GM12878 (cell line): ENCODE data around the gene ANO2. TPM values are rescaled to one million over a fixed set of nuclear protein-coding genes. Genes with fewer than 3 reads are reported as not detected.

Experiments used
- ATAC-seq: fragments of 200-7000 bp; cut with Tn5 transposase; 3 replicates; pipeline ENCODE4 v1.9.1; 2020; ENCODE audit warnings: mild to moderate bottlenecking, moderate library complexity
- BruUV-seq: library from RNA; stranded (reverse); fragments of 400-500 nt; replicated peaks from 2 replicates; lab custom pipeline; 2021; lab: Mats Ljungman, UMichigan
- CTCF ChIA-PET: fragments of 300-600 bp; sonication (Branson Sonifier 250); formaldehyde crosslinking; extraction: SDS; loops from one replicate; lab custom pipeline; 2021; ENCODE audit warnings: inconsistent platforms; lab: Yijun Ruan, JAX
- POLR2A ChIA-PET: fragments of 350-600 bp; formaldehyde crosslinking; extraction: SDS; loops from one replicate; lab custom pipeline; 2021; ENCODE audit warnings: inconsistent platforms; lab: Charles Lee
- RAD21 ChIA-PET: fragments of 300-600 bp; sonication (Branson Sonifier 250); formaldehyde crosslinking; loops from one replicate; lab custom pipeline; 2023; ENCODE audit warnings: antibody characterized with exemption; ENCODE audit not compliant: unreplicated experiment; lab: Charles Lee
- SMC1A ChIA-PET: fragments of 300-600 bp; sonication (Branson Sonifier 250); formaldehyde crosslinking; loops from one replicate; lab custom pipeline; 2023; ENCODE audit not compliant: unreplicated experiment, uncharacterized antibody; lab: Charles Lee
- DNase-seq: peaks from one replicate; pipeline ENCODE4 v3.0.0-alpha.2; 2011; ENCODE audit warnings: low read depth, low spot score
- FAIRE-seq: peaks from 3 replicates; lab custom pipeline; 2011; peaks lifted over from hg19 to GRCh38; lab: Jason Lieb, UNC
- H2AFZ ChIP-seq: 2 replicates; pipeline ENCODE4 v1.6.0; 2011; ENCODE audit warnings: low read depth, low read length, control low read depth; ENCODE audit not compliant: control insufficient read depth
- H3K27ac ChIP-seq: 2 replicates; pipeline ENCODE4 v1.5.1; 2011; ENCODE audit warnings: control low read depth; ENCODE audit not compliant: control insufficient read depth, insufficient read depth
- H3K27me3 ChIP-seq, 2 experiments: replicated peaks in 1 of 2; 2 replicates each; pipeline versions ENCODE4 v1.6.0 to v1.6.1; 2011; ENCODE audit warnings: low read length in 1 of 2; ENCODE audit not compliant: control insufficient read depth in 2 of 2, insufficient read depth in 2 of 2
- H3K36me3 ChIP-seq, 2 experiments: 2 replicates each; pipeline ENCODE4 v1.5.1; 2011; ENCODE audit warnings: low read length in 1 of 2; ENCODE audit not compliant: control insufficient read depth in 2 of 2, insufficient read depth in 2 of 2
- H3K4me1 ChIP-seq: 2 replicates; pipeline ENCODE4 v1.6.1; 2011; ENCODE audit warnings: mild to moderate bottlenecking, low read length, moderate library complexity, mixed read lengths; ENCODE audit not compliant: control insufficient read depth, insufficient read depth
- H3K4me2 ChIP-seq: 2 replicates; pipeline ENCODE4 v1.6.0; 2011; ENCODE audit warnings: control low read depth; ENCODE audit not compliant: control insufficient read depth, insufficient read depth
- H3K4me3 ChIP-seq: fragments of 200-600 bp; sonication (generic); 2 replicates; pipeline ENCODE4 v1.5.1; 2016
- H3K79me2 ChIP-seq: 2 replicates; pipeline ENCODE4 v1.6.0; 2011; ENCODE audit warnings: low read length; ENCODE audit not compliant: control insufficient read depth, insufficient read depth
- H3K9ac ChIP-seq: 2 replicates; pipeline ENCODE4 v1.8.0; 2011; ENCODE audit warnings: low read length, control low read depth, mixed read lengths; ENCODE audit not compliant: control insufficient read depth, insufficient read depth
- H3K9me3 ChIP-seq: replicated peaks from 3 replicates; pipeline ENCODE4 v1.5.1; 2011; ENCODE audit warnings: mild to moderate bottlenecking, low read length; ENCODE audit not compliant: control insufficient read depth, insufficient read depth
- H4K20me1 ChIP-seq: 2 replicates; pipeline ENCODE4 v1.6.0; 2011; ENCODE audit not compliant: control insufficient read depth, insufficient read depth
- BACH1 ChIP-seq: fragments of 450-650 bp; IDR thresholded peaks from 2 replicates; pipeline ENCODE4 v1.6.1; 2017; ENCODE audit warnings: mild to moderate bottlenecking, borderline replicate concordance
- CHD1 ChIP-seq: IDR thresholded peaks from 2 replicates; pipeline ENCODE4 v1.6.1; 2012; ENCODE audit warnings: low read depth, low read length, improper control_type of control experiment
- DPF2 ChIP-seq: fragments of 450-650 bp; IDR thresholded peaks from 2 replicates; pipeline ENCODE4 v1.6.1; 2017; ENCODE audit warnings: mild to moderate bottlenecking
- ETV6 ChIP-seq, 2 experiments: fragments of 450-650 bp in 1 of 2; IDR thresholded peaks in 1 of 2; conservative IDR thresholded peaks in 1 of 2; 2 replicates each; pipeline ENCODE4 v1.6.1; 2014; ENCODE audit warnings: antibody characterized with exemption in 1 of 2, borderline replicate concordance in 1 of 2, low read depth in 1 of 2, mild to moderate bottlenecking in 1 of 2, moderate library complexity in 1 of 2
- LARP7 ChIP-seq: fragments of 450-650 bp; IDR thresholded peaks from 2 replicates; pipeline ENCODE4 v1.6.1; 2017; ENCODE audit warnings: mild to moderate bottlenecking
- MYC ChIP-seq: IDR thresholded peaks from 2 replicates; pipeline ENCODE4 v1.6.1; 2011; ENCODE audit warnings: mild to moderate bottlenecking, low read length, moderate library complexity, inconsistent platforms; ENCODE audit not compliant: insufficient read depth, insufficient replicate concordance, insufficient read length, severe bottlenecking
- NR2C2 ChIP-seq: IDR thresholded peaks from 2 replicates; pipeline ENCODE4 v1.6.1; 2011; ENCODE audit warnings: borderline replicate concordance, low read depth; ENCODE audit not compliant: control insufficient read depth, insufficient read length
- PKNOX1 ChIP-seq: fragments of 450-650 bp; IDR thresholded peaks from 2 replicates; pipeline ENCODE4 v1.6.1; 2016; ENCODE audit warnings: mild to moderate bottlenecking
- PML ChIP-seq: IDR thresholded peaks from 2 replicates; pipeline ENCODE4 v1.6.1; 2012; ENCODE audit warnings: low read length, inconsistent platforms
- SMARCA5 ChIP-seq: fragments of 450-650 bp; IDR thresholded peaks from 2 replicates; pipeline ENCODE4 v1.6.1; 2017; ENCODE audit warnings: mild to moderate bottlenecking
- SREBF2 ChIP-seq: IDR thresholded peaks from 2 replicates; pipeline ENCODE4 v1.6.1; 2012; ENCODE audit warnings: mild to moderate bottlenecking, low read length
- SRF ChIP-seq, 2 experiments: IDR thresholded peaks; 2 replicates each; pipeline ENCODE4 v1.6.1; 2011; ENCODE audit warnings: low read depth in 2 of 2, low read length in 2 of 2, mild to moderate bottlenecking in 1 of 2, moderate library complexity in 1 of 2
- SUZ12 ChIP-seq: fragments of 200-600 bp; sonication (generic); IDR thresholded peaks from one replicate; pipeline ENCODE4 v1.6.1; 2018; ENCODE audit warnings: antibody characterized with exemption, mild to moderate bottlenecking; ENCODE audit not compliant: unreplicated experiment
- TAF1 ChIP-seq: IDR thresholded peaks from 2 replicates; pipeline ENCODE4 v1.6.1; 2011; ENCODE audit warnings: mild to moderate bottlenecking, low read depth, low read length, borderline replicate concordance
- ZBTB33 ChIP-seq: fragments of 450-650 bp; IDR thresholded peaks from 2 replicates; pipeline ENCODE4 v1.6.1; 2017; ENCODE audit warnings: mild to moderate bottlenecking
- ZZZ3 ChIP-seq: IDR thresholded peaks from 2 replicates; pipeline ENCODE4 v1.6.1; 2011; ENCODE audit warnings: low read depth; ENCODE audit not compliant: control insufficient read depth, insufficient read length
- WGBS: methylation state at CpG from one replicate; pipeline ENCODE4 v1.1.6; 2016; ENCODE audit warnings: low lambda C conversion rate; ENCODE audit not compliant: insufficient replicate concordance, insufficient coverage; ENCODE audit errors: missing lambda C conversion rate; 5-methylcytosine and 5-hydroxymethylcytosine counted together
- in situ Hi-C: fragments of 300-500 bp; cut with MboI; formaldehyde crosslinking; loops from 9 replicates; pipeline ENCODE4 v1.14.3; 2018; ENCODE audit warnings: mixed read lengths
- intact Hi-C: fragments of 100-400 bp; cut with micrococcal nuclease; formaldehyde crosslinking; loops from one replicate; pipeline ENCODE4 v1.14.2; 2022; ENCODE audit not compliant: unreplicated experiment
- polyA plus RNA-seq, 11 experiments: library from polyadenylated mRNA; depleted of rRNA in 4 of 11; unstranded in 6 of 11; stranded (reverse) in 5 of 11; fragments of >200 nt; fragmentation: Nextera tagmentation in 4 of 11; fragmentation: Illumina TruSeq in 1 of 11; extraction: Ambion mirVana in 4 of 11; extraction: Trizol in 1 of 11; gene quantifications; 1 replicate in 1 of 11; 2 replicates in 10 of 11; pipeline versions ENCODE4 v1.2.1 to v1.2.3, GENCODE V29; 2011 to 2016; ENCODE audit warnings: inconsistent platforms in 2 of 11, missing spikeins in 2 of 11, low read depth in 1 of 11
- total RNA-seq, 4 experiments: library from RNA; depleted of rRNA in 3 of 4; stranded (reverse); fragments of >200 nt in 3 of 4; fragmentation: Illumina TruSeq in 1 of 4; extraction: Trizol in 1 of 4; gene quantifications; 2 replicates each; pipeline versions ENCODE4 v1.2.1 to v1.2.3, GENCODE V29; 2013 to 2021

ANO2 gene
- total and polyA plus RNA-seq, 10 of the 15 experiments (the other 5 are each of a cell fraction or from before 2014, with no cell fraction given) = not detected

- ChIA-PET SMC1A (no interaction called here), CTCF (no interaction called here), RAD21 (no interaction called here), POLR2A (no interaction called here)
- FAIRE-seq (no peak), ATAC-seq (no peak), DNase-seq (no peak)
- Histone ChIP-seq H4K20me1 (no peaks in the 10 kb centered on the region), H3K4me1 (no peaks in the 10 kb centered on the region), H3K79me2 (no peaks in the 10 kb centered on the region), H3K9ac (no peak overlapping the region), H3K4me3 (no peak overlapping the region), H3K27me3 (no peaks in the 10 kb centered on the region), H3K9me3 (no peaks in the 10 kb centered on the region), H3K27ac (no peak overlapping the region), H3K36me3 (no peaks in the 10 kb centered on the region), H3K4me2 (no peak overlapping the region), H2AFZ (no peak overlapping the region)
- no TSS peak for BruUV-seq
- in situ Hi-C loops (no loop called here), intact Hi-C loops (no loop called here)
- TF ChIP-seq NR2C2 = no peak
These were observed 291.0 kb downstream of the ANO2 start for GRCh38 chr12:5654019-5654418.

GRCh38 chr12:5650829-5651461, 294.1 kb downstream of the ANO2 start:
- Histone ChIP-seq H3K27ac (no peak overlapping the region), H3K4me1 (no peaks in the 10 kb centered on the region), H3K9ac (no peak overlapping the region), H3K9me3 (no peaks in the 10 kb centered on the region), H2AFZ (no peak overlapping the region), H3K27me3 (no peaks in the 10 kb centered on the region), H3K79me2 (no peaks in the 10 kb centered on the region), H4K20me1 (no peaks in the 10 kb centered on the region), H3K4me2 (no peak overlapping the region), H3K36me3 (no peaks in the 10 kb centered on the region), H3K4me3 (no peak overlapping the region)
- FAIRE-seq (no peak), ATAC-seq (no peak), DNase-seq (no peak)
- BruUV-seq = no TSS peak
- TF ChIP-seq SRF (IDR thresholded peaks at IDR 0.05; ENCODE audit: low read depth in 2 of 2, low read length in 2 of 2) (no peak), SMARCA5 (no peak), ETV6 (conservative IDR thresholded peaks at IDR 0.05 in 1 of 2, IDR thresholded peaks at IDR 0.05 in 1 of 2; ENCODE audit: borderline replicate concordance in 1 of 2, low read depth in 1 of 2) (no peak), MYC (no peak), SREBF2 (no peak), LARP7 (no peak), ZZZ3 (no peak), SUZ12 (no peak), BACH1 (no peak), TAF1 (no peak), PML (no peak), PKNOX1 (no peak), CHD1 (no peak), DPF2 (no peak), ZBTB33 (no peak)
- RAD21 ChIA-PET = no interaction called here
- intact Hi-C loops = no loop called here
- WGBS = 0% methylated on average over 1 of the region's 1 CpG
- in situ Hi-C loops = no loop called here
- CTCF ChIA-PET = interaction anchor here (0.7 to 1.1 kb wide), 2 partner anchors 27 to 93 kb away, joined by 3 to 4 read pairs; no protein-coding TSS in a partner anchor
- POLR2A ChIA-PET = no interaction called here
- SMC1A ChIA-PET = interaction anchor here (1.2 kb wide), 1 partner anchor 442 kb away, joined by 3 read pairs; no protein-coding TSS in a partner anchor
